GM19238 (cell line): ENCODE results near the gene ZNF70.
"Not testable (repeated sequence)": the region's sequence is repeated elsewhere in the genome, so short reads cannot be mapped to it uniquely, and the experiment has no call there.

Experiments used
- DNase-seq: peaks from one replicate; pipeline ENCODE4 v3.0.0; 2011; ENCODE audit warnings: low spot score; ENCODE audit not compliant: insufficient read length

Gene ZNF70

GRCh38 chr22:23760056-23760455 is 9.1 kb upstream of the ZNF70 start:
- DNase-seq: no peak

- DNase-seq: no peak
Measured at GRCh38 chr22:23759566-23759965, 8.7 kb upstream of the ZNF70 start.

DNA sequence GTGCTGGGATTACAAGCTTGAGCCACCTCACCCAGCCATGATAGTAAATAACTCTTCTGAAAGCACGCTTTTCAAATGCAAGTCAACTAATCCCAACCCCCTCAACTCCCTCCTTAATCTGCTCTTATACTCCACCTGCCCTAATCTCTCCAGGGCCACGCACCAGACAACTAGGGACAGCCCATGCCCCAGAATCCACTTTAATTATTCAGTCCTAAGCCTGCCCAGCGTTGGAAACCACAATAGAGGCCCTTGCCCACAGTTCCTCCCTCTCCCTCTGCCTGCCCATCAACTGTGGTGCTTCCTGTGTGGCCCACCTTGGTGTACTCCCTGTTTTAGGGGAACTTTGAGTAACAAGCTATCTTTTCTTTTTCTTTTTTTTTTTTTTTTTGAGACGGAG is 6.0 kb upstream of the ZNF70 start:
- no peak for DNase-seq

GRCh38 chr22:23755711-23756110 is 4.8 kb upstream of the ZNF70 start:
- no peak for DNase-seq

GRCh38 chr22:23754980-23755636 is 4.2 kb upstream of the ZNF70 start:
- no peak for DNase-seq

DNA sequence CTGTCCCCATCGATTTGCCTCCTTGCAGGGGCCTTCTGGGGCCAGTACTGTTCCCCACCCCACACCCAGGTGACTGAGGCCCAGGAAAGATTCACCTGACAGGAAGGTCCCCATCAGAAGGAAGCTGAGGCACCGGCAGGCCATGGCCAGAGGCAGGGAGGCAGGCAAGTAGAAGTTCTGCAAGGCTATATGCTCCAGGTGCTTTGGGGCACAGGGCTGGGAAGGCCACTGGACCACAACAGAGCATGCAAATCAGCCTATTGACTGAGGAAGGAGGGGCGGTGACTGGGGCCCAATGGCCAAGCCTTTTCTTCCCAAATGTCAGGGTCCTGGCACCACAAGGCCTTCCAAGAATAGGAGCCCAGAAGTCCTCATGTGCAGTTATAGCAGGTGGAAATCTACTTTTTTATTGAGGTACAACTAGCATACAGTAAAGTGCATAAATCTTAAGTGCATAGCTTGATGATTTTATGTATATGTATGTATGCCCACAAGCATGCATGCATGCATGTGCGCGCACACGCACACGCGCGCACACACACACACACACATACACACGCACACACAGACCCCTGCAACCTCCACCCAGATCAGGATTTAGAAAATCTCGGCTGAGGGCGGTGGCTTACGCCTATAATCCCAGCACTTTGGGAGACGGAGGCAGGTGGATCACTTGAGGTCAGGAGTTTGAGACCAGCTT is 3.5 kb upstream of the ZNF70 start, which contains the start of gene VPREB3:
Gene VPREB3 (minus strand): TSS at position 206 of the 700 bp plus-strand sequence. CDS start 62 bp downstream, at position 144.
- no peak for DNase-seq

DNA sequence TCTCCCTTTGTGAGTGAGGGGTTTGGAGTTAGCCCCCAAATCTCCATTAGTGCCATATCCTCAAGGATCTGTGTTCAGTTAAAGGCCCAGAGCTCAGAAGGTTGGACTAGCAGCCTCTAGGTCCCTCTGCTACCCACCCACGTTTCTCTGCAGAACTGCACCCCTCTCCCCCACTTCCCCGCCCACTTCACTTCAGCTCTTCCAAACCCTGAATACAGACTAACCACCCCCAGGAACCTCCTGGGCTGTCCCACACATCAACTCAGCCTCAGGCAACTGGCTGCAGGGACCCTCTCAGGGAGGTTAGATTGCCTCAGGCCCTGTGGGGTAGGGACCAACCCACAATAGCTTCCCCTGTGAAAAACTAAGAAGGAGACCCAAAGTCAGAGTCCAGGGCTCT is 2.5 kb upstream of the ZNF70 start:
- DNase-seq: no peak

GRCh38 chr22:23752750-23753149 is 1.8 kb upstream of the ZNF70 start:
- no peak for DNase-seq

DNA sequence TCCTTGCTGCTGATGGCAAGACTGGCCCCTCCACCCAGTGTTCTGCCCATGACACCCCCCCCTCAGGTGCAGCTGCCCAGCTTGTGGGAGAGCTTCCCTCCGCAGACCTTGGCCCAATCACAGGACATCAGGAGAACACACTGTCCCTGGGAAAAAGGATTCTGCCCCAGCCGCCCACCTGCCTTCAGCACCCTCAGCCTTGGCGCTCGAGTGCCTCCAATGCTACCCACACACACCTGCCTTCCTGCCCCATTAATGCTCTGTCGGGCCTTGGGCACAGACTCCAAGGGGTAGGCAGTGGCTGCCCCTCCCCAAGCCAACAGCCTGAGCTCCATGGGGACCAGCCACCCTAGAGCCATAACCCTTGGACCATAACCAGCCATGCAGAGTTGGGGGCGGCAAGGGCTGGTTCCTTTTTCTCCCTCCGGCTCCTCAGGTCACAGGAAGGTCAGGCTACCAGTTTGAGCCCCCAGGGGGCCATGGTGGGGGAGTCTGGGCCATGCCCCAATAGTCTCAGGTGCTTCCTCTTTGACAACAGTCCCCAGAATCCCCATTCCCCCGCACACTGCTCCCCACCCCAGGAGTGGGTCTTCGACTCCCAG is 1.3 kb upstream of the ZNF70 start:
- peak; percentile 66 for DNase-seq

DNA sequence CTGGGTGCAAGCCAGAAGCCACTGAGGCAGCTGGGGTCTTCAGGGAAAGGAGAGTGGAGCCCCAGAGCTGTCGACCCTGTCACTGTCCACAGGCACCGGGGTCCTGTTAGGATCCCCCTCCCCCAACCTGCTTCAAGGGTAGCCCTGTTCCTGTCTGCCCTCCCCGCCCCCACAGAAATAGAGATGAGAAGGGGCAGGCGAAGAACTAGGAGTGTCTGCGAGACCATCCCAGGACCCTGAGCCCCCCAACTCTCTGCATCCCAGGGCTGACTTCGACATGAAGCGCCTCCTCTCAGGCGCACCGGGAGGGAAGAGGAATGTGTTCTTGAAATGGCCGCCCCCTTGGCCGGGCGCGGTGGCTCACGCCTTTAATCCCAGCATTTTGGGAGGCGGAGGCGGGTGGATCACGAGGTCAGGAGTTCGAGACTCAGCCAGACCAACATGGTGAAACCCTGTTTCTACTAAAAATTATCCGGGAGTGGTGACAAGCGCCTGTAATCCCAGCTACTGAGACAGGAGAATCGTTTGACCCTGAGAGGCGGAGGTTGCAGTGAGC is 607 bp upstream of the ZNF70 start:
- no peak for DNase-seq

DNA sequence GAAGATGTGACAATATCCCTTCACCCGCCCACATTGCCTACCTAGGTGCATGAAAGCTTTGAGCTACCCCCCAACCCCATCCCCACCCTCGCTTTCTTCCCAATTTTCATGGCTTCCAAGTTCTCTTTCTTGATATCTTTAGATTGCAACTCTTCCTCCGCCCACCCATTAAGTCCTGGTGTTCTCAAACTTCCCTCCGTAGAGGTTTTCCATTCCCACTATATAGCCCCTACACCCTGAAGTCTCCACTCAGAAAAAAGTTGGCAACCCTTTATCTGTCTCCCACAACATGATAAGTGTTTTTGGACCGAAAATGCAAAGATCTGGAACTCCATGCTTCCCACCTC is 572 bp downstream of the ZNF70 start:
- DNase-seq: no peak

DNA sequence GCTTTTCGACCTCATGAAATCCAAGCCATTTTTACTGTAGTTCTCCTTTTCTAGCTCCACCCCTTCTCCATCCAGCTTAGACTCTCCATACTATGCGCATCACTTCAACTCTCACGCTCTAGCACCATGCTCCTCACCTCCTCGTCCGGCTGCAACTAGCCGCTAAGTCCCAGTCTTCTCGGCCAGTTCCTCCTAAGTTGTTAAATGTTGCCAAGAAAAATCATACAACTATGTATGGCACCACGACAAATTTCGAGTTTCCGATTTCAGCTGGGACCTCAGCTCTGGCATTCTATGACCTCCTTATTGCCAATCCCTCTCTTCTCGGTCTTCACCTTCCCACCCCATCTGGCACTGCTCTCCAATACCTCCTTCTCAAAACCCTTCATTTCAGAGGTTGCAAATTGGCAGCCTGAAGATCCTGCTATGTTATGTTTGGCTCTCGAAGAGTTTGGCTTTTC is 1.0 kb downstream of the ZNF70 start:
- no peak for DNase-seq

DNA sequence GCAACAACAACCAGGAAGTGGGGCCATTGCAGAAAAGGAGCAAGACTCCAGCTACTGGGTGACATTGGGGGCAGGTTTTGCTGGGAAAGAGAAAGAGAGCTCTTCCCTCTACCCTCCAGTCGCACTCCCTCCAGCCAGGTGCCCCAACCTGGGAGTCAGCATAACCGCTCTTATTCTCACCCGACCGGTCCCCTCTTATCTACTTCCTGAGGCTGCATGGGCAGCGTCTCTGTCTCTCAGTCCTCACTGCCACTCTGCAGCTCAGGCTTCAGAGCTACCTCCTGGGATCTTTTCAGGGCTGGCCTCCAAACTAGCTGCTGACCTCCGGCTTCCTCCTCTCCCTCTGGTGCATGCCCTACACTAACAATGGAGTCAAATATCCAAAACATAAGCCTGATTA is 5.1 kb downstream of the ZNF70 start:
- no peak for DNase-seq

DNA sequence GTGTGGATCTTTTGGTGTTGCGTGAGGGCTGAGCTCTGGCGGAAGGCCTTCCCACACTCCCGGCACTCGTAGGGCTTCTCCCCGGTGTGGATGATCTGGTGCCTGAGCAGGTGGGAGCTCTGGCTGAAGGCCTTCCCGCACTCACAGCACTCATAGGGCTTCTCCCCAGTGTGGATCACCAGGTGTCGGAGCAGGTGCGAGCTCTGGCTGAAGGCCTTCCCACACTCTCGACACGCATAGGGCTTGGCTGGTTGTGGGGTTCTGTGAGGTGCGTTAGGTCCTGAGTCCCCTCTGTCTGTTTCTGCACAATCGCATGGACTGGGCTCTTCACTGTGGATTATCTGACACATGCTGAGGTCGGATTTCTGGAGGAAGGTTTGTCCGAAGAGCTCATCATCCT is 6.4 kb downstream of the ZNF70 start:
- DNase-seq: no peak

DNA sequence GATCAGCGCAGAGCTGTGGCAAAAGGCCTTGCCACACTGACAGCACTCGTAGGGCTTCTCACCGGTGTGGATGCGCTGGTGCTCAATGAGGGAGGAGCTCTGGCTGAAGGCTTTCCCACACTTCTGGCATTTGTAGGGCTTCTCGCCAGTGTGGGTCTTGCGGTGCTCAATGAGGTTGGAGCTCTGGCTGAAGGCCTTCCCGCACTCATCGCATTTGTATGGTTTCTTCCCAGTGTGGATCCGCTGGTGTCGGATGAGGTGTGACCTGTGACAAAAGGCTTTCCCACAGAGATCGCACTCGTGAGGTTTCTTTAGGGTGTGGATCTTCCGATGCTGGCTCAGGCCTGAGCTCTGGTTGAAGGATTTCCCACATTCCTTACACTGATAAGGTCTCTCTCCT is 6.9 kb downstream of the ZNF70 start:
- no peak for DNase-seq

GRCh38 chr22:23743303-23743705 is 7.6 kb downstream of the ZNF70 start:
- no peak for DNase-seq

DNA sequence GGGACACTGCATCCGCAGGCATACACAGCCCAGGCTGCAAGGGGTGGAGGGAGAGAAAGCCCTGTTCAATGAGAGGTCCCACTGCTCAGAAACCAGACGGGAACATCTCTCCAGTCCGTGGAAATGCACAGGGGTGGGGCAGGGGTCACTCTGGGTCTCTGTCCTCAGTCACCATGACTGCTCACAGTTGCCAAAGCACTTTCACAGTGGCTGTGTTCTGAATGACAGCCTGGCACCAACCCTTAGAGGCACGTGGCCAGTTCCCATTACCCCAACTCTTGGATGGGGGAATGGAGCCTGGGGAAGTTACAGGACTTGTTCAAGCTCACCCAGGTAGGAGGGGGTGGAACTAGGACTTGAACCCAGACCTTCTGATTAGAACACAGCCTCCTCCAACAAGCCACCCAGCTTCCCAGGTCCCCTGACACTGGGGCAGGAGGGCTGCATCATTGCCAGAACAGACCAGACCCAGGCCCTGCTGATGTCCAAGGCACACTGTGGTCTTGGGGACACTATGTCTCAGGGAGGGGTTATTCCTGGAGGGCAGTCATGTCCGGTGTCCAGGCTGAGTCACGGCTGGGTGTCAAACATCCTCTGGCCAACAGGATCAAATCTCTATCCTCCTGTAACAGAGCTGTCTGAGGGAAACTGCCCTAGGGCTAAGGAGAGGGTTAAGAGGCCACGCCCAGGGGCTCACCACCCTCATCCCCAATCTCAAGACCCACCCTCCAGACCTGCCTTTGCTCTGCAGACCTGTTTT is 8.2 kb downstream of the ZNF70 start:
- DNase-seq: no peak

- DNase-seq: no peak
Measured at GRCh38 chr22:23737696-23738095, 13.2 kb downstream of the ZNF70 start.

GRCh38 chr22:23728108-23728507 is 22.8 kb downstream of the ZNF70 start:
- not testable (repeated sequence) for DNase-seq

GRCh38 chr22:23722724-23723123 is 28.2 kb downstream of the ZNF70 start:
- DNase-seq: no peak

DNA sequence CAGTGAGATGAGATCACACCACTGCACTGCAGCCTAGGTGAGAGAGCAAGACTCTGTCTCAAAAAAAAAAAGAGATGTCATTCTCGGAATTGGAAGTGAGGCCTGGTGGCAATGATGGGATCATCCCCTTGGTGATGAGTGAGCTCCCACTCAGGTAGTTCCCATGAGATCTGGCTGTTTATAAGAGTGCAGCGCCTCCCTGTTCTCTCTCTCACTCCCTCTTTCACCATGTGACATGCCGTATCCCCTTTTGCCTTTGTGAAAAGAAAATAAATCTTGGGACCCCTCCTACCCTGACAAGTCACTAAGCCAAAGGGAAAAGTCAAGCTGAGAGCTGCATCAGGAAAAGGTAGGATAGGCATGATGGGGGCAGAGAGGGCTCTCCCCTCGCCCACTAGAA is 28.8 kb downstream of the ZNF70 start:
- DNase-seq: no peak

DNA sequence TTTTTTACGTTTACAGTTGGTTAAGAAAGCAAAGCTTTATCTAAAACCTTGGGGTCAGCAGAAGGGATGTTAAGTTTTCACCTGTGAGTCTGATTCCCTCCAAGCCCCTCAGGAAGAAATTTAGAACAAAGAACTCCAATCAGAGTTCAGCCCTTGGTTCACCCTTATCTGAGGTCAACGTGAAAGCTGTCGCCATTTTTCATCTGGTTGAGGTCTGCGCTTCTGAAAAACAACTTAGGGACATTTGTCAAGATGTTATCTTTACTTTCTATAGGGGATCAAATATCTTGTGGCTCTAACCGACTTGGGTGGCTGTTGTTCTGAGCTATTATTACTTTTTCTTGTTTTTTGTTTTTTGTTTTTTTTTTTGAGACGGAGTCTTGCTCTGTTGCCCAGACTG is 30.1 kb downstream of the ZNF70 start:
- DNase-seq: no peak
